Activated naive CD4-positive, alpha-beta T cell treated with anti-CD3 and anti-CD28 coated beads, Interleukin-2, amount 50 U/mL, for 72 hours (primary cell): ENCODE measurements around the gene ARF1. TPM values are rescaled to one million over a fixed set of nuclear protein-coding genes. Genes with fewer than 3 reads are reported as not detected.

Experiments used
- ATAC-seq, 2 donors: fragments of 150-1000 bp; cut with Tn5 transposase; 2 replicates each; pipeline ENCODE4 v1.10.0; 2021; ENCODE audit warnings: mild to moderate bottlenecking in 2 of 2, moderate library complexity in 2 of 2
- DNase-seq, 2 donors: peaks; one replicate each; pipeline ENCODE4 v3.0.0; 2021 to 2022; ENCODE audit warnings: low spot score in 2 of 2
- H3K27ac Mint-ChIP-seq, 2 donors: one replicate each; pipeline ENCODE4 v1.8.0; 2022; ENCODE audit warnings: mild to moderate bottlenecking in 2 of 2, mixed read lengths in 2 of 2
- H3K36me3 Mint-ChIP-seq, 2 donors: one replicate each; pipeline ENCODE4 v1.8.0; 2022; ENCODE audit warnings: mixed read lengths in 2 of 2
- H3K9me3 Mint-ChIP-seq, 2 donors: one replicate each; pipeline ENCODE4 v1.8.0; 2022; ENCODE audit warnings: mixed read lengths in 2 of 2
- total RNA-seq, 2 donors: library from RNA; stranded (reverse); gene quantifications; one replicate each; pipeline ENCODE4 v1.2.3, GENCODE V29; 2022

Gene ARF1
- total RNA-seq, 2 donors from 2014 or later = 308 to 333 TPM

- ATAC-seq (no peak), DNase-seq (no peak)
- Mint-ChIP-seq H3K36me3 (peaks cover 0 to 5% of the 10 kb centered on the region in 2 donors), H3K27ac (no peak overlapping the region), H3K9me3 (no peaks in the 10 kb centered on the region)
These were observed 18.2 kb upstream of the ARF1 start for GRCh38 chr1:228064296-228064695.

- Mint-ChIP-seq H3K27ac (no peak overlapping the region), H3K36me3 (peaks cover 0 to 5% of the 10 kb centered on the region in 2 donors), H3K9me3 (no peaks in the 10 kb centered on the region)
- DNase-seq (no peak), ATAC-seq (no peak)
These were observed 17.6 kb upstream of the ARF1 start for GRCh38 chr1:228064741-228065542.

- peak in 1 of 2 donors; percentile 44 for DNase-seq
- no peak overlapping the region for H3K27ac Mint-ChIP-seq
- no peaks in the 10 kb centered on the region for H3K9me3 Mint-ChIP-seq
- no peak for ATAC-seq
- peaks cover 0 to 5% of the 10 kb centered on the region in 2 donors for H3K36me3 Mint-ChIP-seq
These were observed 16.8 kb upstream of the ARF1 start for GRCh38 chr1:228065543-228066347.

- no peak for ATAC-seq
- Mint-ChIP-seq H3K36me3 (no peaks in the 10 kb centered on the region), H3K27ac (no peak overlapping the region), H3K9me3 (no peaks in the 10 kb centered on the region)
- DNase-seq = peak in 1 of 2 donors; percentile 34
These were observed 16.1 kb upstream of the ARF1 start for GRCh38 chr1:228066416-228066815.

GRCh38 chr1:228066891-228067654 lies 15.4 kb upstream of the ARF1 start:
- DNase-seq (peak in 1 of 2 donors; percentile 47), ATAC-seq (no peak)
- Mint-ChIP-seq H3K36me3 (no peaks in the 10 kb centered on the region), H3K27ac (no peak overlapping the region), H3K9me3 (no peaks in the 10 kb centered on the region)

GRCh38 chr1:228068359-228068758 lies 14.1 kb upstream of the ARF1 start:
- ATAC-seq = no peak
- no peaks in the 10 kb centered on the region for H3K9me3 Mint-ChIP-seq
- H3K27ac Mint-ChIP-seq = no peak overlapping the region
- no peak for DNase-seq
- no peaks in the 10 kb centered on the region for H3K36me3 Mint-ChIP-seq

- no peaks in the 10 kb centered on the region for H3K36me3 Mint-ChIP-seq
- H3K27ac Mint-ChIP-seq = no peak overlapping the region
- DNase-seq = no peak
- no peak for ATAC-seq
- H3K9me3 Mint-ChIP-seq = no peaks in the 10 kb centered on the region
These were observed 12.3 kb upstream of the ARF1 start for GRCh38 chr1:228070173-228070572.

GRCh38 chr1:228070851-228071250 lies 11.7 kb upstream of the ARF1 start:
- DNase-seq (no peak), ATAC-seq (peak in 1 of 2 donors; percentile 4)
- no peaks in the 10 kb centered on the region for H3K9me3 Mint-ChIP-seq
- no peak overlapping the region for H3K27ac Mint-ChIP-seq
- no peaks in the 10 kb centered on the region for H3K36me3 Mint-ChIP-seq

GRCh38 chr1:228071839-228072657 lies 10.5 kb upstream of the ARF1 start:
- Mint-ChIP-seq H3K9me3 (no peaks in the 10 kb centered on the region), H3K27ac (no peak overlapping the region), H3K36me3 (no peaks in the 10 kb centered on the region)
- ATAC-seq = peak; percentile 22 to 37
- peak in 1 of 2 donors; percentile 46 for DNase-seq

GRCh38 chr1:228072658-228073043 lies 9.9 kb upstream of the ARF1 start:
- no peak for DNase-seq
- H3K27ac Mint-ChIP-seq = no peak overlapping the region

GRCh38 chr1:228073061-228073856 lies 9.2 kb upstream of the ARF1 start:
- DNase-seq = peak in 1 of 2 donors; percentile 54
- Mint-ChIP-seq H3K27ac (no peak overlapping the region), H3K9me3 (no peaks in the 10 kb centered on the region), H3K36me3 (no peaks in the 10 kb centered on the region)
- no peak for ATAC-seq

More at GRCh38 chr1:228072658-228073043, 9.9 kb upstream of the ARF1 start:
- H3K36me3 Mint-ChIP-seq = no peaks in the 10 kb centered on the region
- peak in 1 of 2 donors; percentile 10 for ATAC-seq
- no peaks in the 10 kb centered on the region for H3K9me3 Mint-ChIP-seq

- ATAC-seq (no peak), DNase-seq (peak in 1 of 2 donors; percentile 53)
These were observed 8.5 kb upstream of the ARF1 start for GRCh38 chr1:228073857-228074545.

GRCh38 chr1:228074954-228075730 lies 7.4 kb upstream of the ARF1 start:
- DNase-seq = peak in 1 of 2 donors; percentile 45
- Mint-ChIP-seq H3K27ac (no peak overlapping the region), H3K36me3 (no peaks in the 10 kb centered on the region), H3K9me3 (no peaks in the 10 kb centered on the region)
- no peak for ATAC-seq

More at GRCh38 chr1:228073857-228074545, 8.5 kb upstream of the ARF1 start:
- Mint-ChIP-seq H3K9me3 (no peaks in the 10 kb centered on the region), H3K27ac (no peak overlapping the region), H3K36me3 (no peaks in the 10 kb centered on the region)

- DNase-seq (peak in 1 of 2 donors; percentile 28), ATAC-seq (no peak)
- no peaks in the 10 kb centered on the region for H3K9me3 Mint-ChIP-seq
- H3K36me3 Mint-ChIP-seq = no peaks in the 10 kb centered on the region
- peak overlapping the region in 1 of 2 donors; percentile 22 for H3K27ac Mint-ChIP-seq
These were observed 6.7 kb upstream of the ARF1 start for GRCh38 chr1:228075801-228076271.
